ENCODE measurements around the gene NPPC.
A peak's percentile ranks its signal among the peaks of the same experiment; 100 is the strongest.

NPPC gene

DNA sequence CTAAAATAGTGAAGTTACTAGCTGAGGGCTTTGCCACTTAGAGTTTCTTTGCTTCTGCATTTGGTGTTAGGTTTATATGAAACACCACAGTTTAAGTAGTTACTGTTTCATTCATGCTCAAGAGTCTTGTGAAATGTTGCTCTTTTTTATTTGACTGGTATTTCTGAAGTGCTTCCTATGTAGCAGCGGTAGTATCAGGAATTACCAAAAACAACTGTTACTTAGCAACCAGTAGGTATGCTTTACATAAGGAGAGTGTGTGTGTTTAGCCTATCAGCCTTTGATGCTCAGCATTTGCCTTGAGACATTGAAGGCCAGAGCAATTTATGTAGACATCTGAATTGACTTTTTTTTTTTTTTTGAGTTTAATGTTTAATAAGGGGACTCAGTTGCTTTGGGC lies 38.9 kb upstream of the NPPC start:
- in situ Hi-C loops (cut with HindIII; ENCODE audit: low pct_ligation_motif_present, low sequenced_read_pairs), result no loop called here
- DNase-seq, result no peak
- H3K27me3 ChIP-seq (replicated peaks), result no peaks in the 10 kb centered on the region

DNA sequence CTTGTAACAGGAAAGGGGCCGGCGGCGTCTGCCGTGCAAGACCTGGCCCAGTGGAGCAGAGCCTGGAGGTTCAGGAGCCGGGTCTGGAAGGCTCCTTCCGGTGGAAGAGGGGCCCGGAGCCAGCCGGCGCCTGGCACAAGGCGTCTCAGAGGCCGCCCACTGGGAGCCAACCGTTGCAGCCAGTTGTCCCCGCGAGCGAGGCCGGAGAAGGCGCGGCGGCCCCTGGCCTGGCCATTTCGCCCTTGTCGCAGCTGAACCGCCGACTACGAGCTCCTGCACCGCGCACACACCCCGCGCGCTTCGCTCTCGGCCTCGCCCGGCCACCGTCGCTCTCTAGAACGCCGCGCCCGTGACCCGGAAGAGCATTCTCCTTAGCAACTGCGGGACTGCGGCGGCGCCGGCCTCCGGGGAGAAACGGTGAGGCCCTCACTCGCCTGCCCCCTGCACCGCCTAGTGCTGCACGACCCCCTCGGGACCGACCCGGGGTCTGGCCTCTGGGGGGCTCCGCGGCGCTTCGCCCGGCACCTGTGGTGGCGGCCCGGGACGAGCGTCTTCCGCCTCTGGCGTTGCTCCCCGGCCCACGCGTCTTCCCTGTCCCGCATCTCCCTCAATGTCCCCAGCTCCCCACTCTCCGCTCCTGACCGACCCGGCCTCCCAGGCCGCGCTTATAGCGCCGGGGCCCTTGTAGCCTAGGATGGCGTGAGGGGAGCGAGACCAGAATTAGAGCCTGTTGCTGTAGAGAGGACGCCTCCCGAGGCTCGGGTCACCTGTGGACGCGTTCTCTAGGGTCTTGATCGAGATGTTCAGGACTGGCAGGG lies 35.4 kb upstream of the NPPC start, which contains the start of gene DIS3L2:
Gene DIS3L2 (plus strand): TSS at position 365 of the 818 bp plus-strand sequence. CDS start 53,215 bp downstream, outside the sequence.
- in situ Hi-C loops (cut with HindIII; ENCODE audit: low pct_ligation_motif_present, low sequenced_read_pairs), result no loop called here
- Histone ChIP-seq H3K27me3 (replicated peaks) (no peaks in the 10 kb centered on the region), H3K36me3 (replicated peaks) (no peaks in the 10 kb centered on the region), H3K27ac (peak within 1 kb of the TSS; percentile 90), H3K4me3 (ENCODE audit: low read depth, low read length) (peak within 1 kb of the TSS; percentile 94)
- peak; percentile 70 for DNase-seq
- TF ChIP-seq, protein P1, sequence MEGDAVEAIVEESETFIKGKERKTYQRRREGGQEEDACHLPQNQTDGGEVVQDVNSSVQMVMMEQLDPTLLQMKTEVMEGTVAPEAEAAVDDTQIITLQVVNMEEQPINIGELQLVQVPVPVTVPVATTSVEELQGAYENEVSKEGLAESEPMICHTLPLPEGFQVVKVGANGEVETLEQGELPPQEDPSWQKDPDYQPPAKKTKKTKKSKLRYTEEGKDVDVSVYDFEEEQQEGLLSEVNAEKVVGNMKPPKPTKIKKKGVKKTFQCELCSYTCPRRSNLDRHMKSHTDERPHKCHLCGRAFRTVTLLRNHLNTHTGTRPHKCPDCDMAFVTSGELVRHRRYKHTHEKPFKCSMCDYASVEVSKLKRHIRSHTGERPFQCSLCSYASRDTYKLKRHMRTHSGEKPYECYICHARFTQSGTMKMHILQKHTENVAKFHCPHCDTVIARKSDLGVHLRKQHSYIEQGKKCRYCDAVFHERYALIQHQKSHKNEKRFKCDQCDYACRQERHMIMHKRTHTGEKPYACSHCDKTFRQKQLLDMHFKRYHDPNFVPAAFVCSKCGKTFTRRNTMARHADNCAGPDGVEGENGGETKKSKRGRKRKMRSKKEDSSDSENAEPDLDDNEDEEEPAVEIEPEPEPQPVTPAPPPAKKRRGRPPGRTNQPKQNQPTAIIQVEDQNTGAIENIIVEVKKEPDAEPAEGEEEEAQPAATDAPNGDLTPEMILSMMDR (IDR thresholded peaks at IDR 0.05; ENCODE audit: low read depth, low read length, missing control alignments), result no peak

More for the DNA sequence above, 38.9 kb upstream of the NPPC start:
- TF ChIP-seq, protein P1 (IDR thresholded peaks at IDR 0.05; ENCODE audit: low read depth, low read length, missing control alignments), result no peak
- H3K4me3 ChIP-seq (ENCODE audit: low read depth, low read length), result no peak overlapping the region
- H3K27ac ChIP-seq, result no peak overlapping the region
- no peaks in the 10 kb centered on the region for H3K36me3 ChIP-seq (replicated peaks)

DNA sequence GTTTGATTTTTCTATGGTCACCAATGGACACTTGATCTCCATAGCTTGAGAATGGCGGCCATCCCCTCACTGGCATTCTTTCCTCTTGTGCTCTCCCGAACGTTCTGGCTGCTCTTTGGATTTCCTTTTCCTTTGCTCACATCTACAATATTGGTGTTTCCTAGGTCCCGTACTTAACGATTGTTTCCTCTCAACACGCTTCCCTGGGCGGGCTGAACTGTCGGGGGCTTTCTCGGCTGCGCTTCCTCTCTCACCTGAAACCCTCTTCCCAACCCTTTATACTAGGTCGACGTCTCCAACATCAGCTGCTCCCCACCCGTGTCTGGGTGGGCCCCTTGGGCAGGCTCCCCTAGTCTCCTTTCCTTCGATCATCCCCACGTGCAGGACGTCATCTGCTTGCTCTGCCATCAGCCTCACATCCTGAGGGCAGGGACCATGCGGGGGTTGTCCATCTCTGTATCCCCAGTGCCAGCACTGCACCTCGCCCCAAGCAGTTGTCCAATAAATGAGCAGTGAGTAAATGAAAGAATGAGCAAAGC lies 34.7 kb upstream of the NPPC start:
- no peaks in the 10 kb centered on the region for H3K27me3 ChIP-seq (replicated peaks)
- H3K27ac ChIP-seq, result peak overlapping the region; percentile 90
- in situ Hi-C loops (cut with HindIII; ENCODE audit: low pct_ligation_motif_present, low sequenced_read_pairs), result no loop called here
- peak overlapping the region; percentile 94 for H3K4me3 ChIP-seq (ENCODE audit: low read depth, low read length)
- no peak for DNase-seq
- TF ChIP-seq, protein P1 (IDR thresholded peaks at IDR 0.05; ENCODE audit: low read depth, low read length, missing control alignments), result no peak
- H3K36me3 ChIP-seq (replicated peaks), result no peaks in the 10 kb centered on the region

DNA sequence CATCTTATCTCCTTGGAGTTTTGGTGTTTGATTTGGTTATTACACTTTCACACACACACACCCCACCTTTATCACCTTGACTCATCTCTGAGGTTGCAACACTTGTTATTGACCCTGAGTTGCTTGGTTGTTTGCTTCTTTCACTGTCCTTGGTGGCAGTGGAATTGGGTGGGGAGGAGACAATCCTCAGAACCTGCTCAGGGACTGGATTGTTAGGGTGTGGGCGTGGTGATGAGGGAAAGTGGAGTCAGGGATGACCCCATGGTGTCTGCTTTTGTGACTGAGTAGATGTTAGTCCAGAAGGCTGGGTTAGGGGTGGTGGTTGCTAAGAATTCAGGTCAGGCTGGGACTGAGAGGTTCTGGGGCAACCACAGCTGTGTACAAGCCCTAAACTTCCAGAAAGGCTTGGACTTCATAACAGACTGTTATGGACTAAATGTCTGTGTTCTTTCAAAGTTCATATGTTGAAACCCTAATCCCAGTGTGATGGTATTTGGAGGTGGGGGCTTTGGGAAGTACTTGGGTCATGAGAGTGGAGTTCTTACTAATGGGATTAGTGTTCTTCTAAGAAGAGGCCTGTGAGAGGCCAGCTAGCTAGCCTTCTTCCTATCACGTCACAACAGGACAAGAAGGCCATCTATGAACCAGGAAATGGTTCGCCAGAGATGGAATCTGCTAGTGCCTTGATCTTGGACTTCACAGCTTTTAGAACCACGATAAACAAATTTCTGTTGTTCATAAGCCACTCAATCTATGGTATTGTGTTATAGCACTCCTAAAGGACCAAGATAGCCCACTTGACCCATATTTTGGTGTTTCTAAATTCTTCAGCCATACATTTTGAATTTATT lies 31.9 kb upstream of the NPPC start:
- no peak for DNase-seq
- H3K27ac ChIP-seq, result no peak overlapping the region
- H3K27me3 ChIP-seq (replicated peaks), result no peaks in the 10 kb centered on the region
- no peaks in the 10 kb centered on the region for H3K36me3 ChIP-seq (replicated peaks)
- TF ChIP-seq, protein P1 (IDR thresholded peaks at IDR 0.05; ENCODE audit: low read depth, low read length, missing control alignments), result no peak
- in situ Hi-C loops (cut with HindIII; ENCODE audit: low pct_ligation_motif_present, low sequenced_read_pairs), result no loop called here
- H3K4me3 ChIP-seq (ENCODE audit: low read depth, low read length), result no peak overlapping the region

DNA sequence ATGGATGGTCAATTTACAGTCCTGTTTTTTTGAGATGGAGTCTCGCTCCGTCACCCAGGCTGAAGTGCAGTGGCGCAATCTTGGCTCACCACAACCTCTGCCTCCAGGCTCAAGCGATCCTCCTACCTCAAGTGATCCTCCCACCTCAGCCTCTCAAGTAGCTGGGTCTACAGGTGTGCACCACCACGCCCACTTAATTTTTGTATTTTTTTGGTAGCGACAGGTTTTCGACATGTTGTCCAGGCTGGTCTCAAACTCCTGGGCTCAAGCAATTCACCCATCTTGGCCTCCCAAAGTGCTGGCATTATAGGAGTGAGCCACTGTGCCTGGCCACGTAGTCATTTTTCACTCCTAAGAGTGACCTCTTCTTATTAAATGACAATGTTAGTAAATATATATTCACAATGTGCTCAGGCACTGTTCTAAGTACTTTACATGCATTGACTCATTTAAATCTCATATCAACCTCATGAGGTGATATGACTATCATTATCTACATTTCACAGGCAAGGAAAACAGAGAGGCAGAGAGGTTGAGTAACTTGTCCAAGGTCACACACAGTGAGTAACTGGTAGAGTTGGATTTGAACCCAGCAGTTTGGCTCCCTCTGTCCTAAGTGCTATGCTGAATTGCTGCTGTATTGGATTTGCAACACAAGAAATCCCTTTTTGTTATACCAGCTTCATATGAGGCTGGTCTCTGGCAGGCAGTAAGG lies 29.7 kb upstream of the NPPC start:
- no peaks in the 10 kb centered on the region for H3K36me3 ChIP-seq (replicated peaks)
- no peaks in the 10 kb centered on the region for H3K27me3 ChIP-seq (replicated peaks)
- no peak overlapping the region for H3K4me3 ChIP-seq (ENCODE audit: low read depth, low read length)
- TF ChIP-seq, protein P1 (IDR thresholded peaks at IDR 0.05; ENCODE audit: low read depth, low read length, missing control alignments), result no peak
- DNase-seq, result peak; percentile 13
- in situ Hi-C loops (cut with HindIII; ENCODE audit: low pct_ligation_motif_present, low sequenced_read_pairs), result no loop called here
- H3K27ac ChIP-seq, result no peak overlapping the region
